ENCODE results near the gene KCNH1. TPM values are rescaled to one million over a fixed set of nuclear protein-coding genes. Genes with fewer than 3 reads are reported as not detected.

KCNH1 gene
- total RNA-seq, 6 experiments from 2014 or later: 0.90 to 1.8 (median 1.5) TPM

- Mint-ChIP-seq H3K4me1 (ENCODE audit: low read depth) (peaks cover 5% of the 10 kb centered on the region; the same call in 1 of the 2 replicates), H3K4me3 (no peak overlapping the region), H3K36me3 (ENCODE audit: low read depth) (no peaks in the 10 kb centered on the region), H3K9me3 (no peaks in the 10 kb centered on the region), H3K27me3 (ENCODE audit: insufficient read depth) (peaks cover 16% of the 10 kb centered on the region), H3K27ac (no peak overlapping the region)
- no peak for DNase-seq
- no peak for TF ChIP-seq CTCF (IDR thresholded peaks at IDR 0.05)
Observed at GRCh38 chr1:210907251-210907805, 226.6 kb downstream of the KCNH1 start.

GRCh38 chr1:210905944-210906453 is 227.9 kb downstream of the KCNH1 start:
- Mint-ChIP-seq H3K4me3 (no peak overlapping the region), H3K27me3 (ENCODE audit: insufficient read depth) (peaks cover 16% of the 10 kb centered on the region), H3K27ac (no peak overlapping the region), H3K9me3 (no peaks in the 10 kb centered on the region), H3K36me3 (ENCODE audit: low read depth) (no peaks in the 10 kb centered on the region), H3K4me1 (ENCODE audit: low read depth) (peaks cover 5% of the 10 kb centered on the region; the same call in 1 of the 2 replicates)
- no peak for TF ChIP-seq CTCF (IDR thresholded peaks at IDR 0.05)
- no peak for DNase-seq

- TF ChIP-seq CTCF (IDR thresholded peaks at IDR 0.05): no peak
- no peak for DNase-seq
- H3K27ac Mint-ChIP-seq: no peak overlapping the region
- H3K9me3 Mint-ChIP-seq: no peaks in the 10 kb centered on the region
- peaks cover 5% of the 10 kb centered on the region; the same call in 1 of the 2 replicates for H3K4me1 Mint-ChIP-seq (ENCODE audit: low read depth)
- H3K36me3 Mint-ChIP-seq (ENCODE audit: low read depth): no peaks in the 10 kb centered on the region
- no peak overlapping the region for H3K4me3 Mint-ChIP-seq
- H3K27me3 Mint-ChIP-seq (ENCODE audit: insufficient read depth): peaks cover 19% of the 10 kb centered on the region
Observed at GRCh38 chr1:210905365-210905904, 228.5 kb downstream of the KCNH1 start.

- Mint-ChIP-seq H3K27ac (no peak overlapping the region), H3K27me3 (ENCODE audit: insufficient read depth) (peaks cover 8% of the 10 kb centered on the region), H3K4me1 (ENCODE audit: low read depth) (peaks cover 5% of the 10 kb centered on the region; the same call in 1 of the 2 replicates), H3K9me3 (no peaks in the 10 kb centered on the region), H3K4me3 (no peak overlapping the region), H3K36me3 (ENCODE audit: low read depth) (no peaks in the 10 kb centered on the region)
- no peak for TF ChIP-seq CTCF (IDR thresholded peaks at IDR 0.05)
- no peak for DNase-seq
Observed at GRCh38 chr1:210901981-210902770, 231.8 kb downstream of the KCNH1 start.

- Mint-ChIP-seq H3K27ac (no peak overlapping the region), H3K27me3 (ENCODE audit: insufficient read depth) (peaks cover 7% of the 10 kb centered on the region), H3K36me3 (ENCODE audit: low read depth) (no peaks in the 10 kb centered on the region)
Observed at GRCh38 chr1:210900820-210901219, 233.1 kb downstream of the KCNH1 start.

More at GRCh38 chr1:210900820-210901219, 233.1 kb downstream of the KCNH1 start:
- peaks cover 2% of the 10 kb centered on the region; the same call in 1 of the 2 replicates for H3K4me1 Mint-ChIP-seq (ENCODE audit: low read depth)
- no peaks in the 10 kb centered on the region for H3K9me3 Mint-ChIP-seq
- no peak overlapping the region for H3K4me3 Mint-ChIP-seq
- DNase-seq: no peak
- no peak for TF ChIP-seq CTCF (IDR thresholded peaks at IDR 0.05)

Data from HFFc6 (cell line).